Activated CD4-positive, alpha-beta T cell treated with anti-CD3 and anti-CD28 coated beads, Interleukin-2, amount 10 ng/mL, durations not matched to agents 7 days and 5 days (primary cell): ENCODE measurements around the gene ZSWIM6. TPM values are rescaled to one million over a fixed set of nuclear protein-coding genes. Genes with fewer than 3 reads are reported as not detected.

Source experiments
- CTCF ChIA-PET: fragments of 350-600 bp; sonication (Branson Sonifier 250); formaldehyde crosslinking; loops from one replicate; lab custom pipeline; 2021; ENCODE audit warnings: antibody characterized with exemption; lab: Charles Lee
- POLR2A ChIA-PET: fragments of 350-600 bp; sonication (Branson Sonifier 250); formaldehyde crosslinking; loops from one replicate; lab custom pipeline; 2021; ENCODE audit warnings: antibody characterized with exemption; lab: Charles Lee
- DNase-seq: peaks from one replicate; pipeline ENCODE4 v3.0.0-alpha.2; 2020
- H3K27ac Mint-ChIP-seq: one replicate; pipeline ENCODE4 v1.8.0; 2021; ENCODE audit warnings: mild to moderate bottlenecking, moderate library complexity, mixed read lengths
- H3K27me3 Mint-ChIP-seq: one replicate; pipeline ENCODE4 v1.8.0; 2021; ENCODE audit warnings: mixed read lengths
- H3K36me3 Mint-ChIP-seq: one replicate; pipeline ENCODE4 v1.8.0; 2021; ENCODE audit warnings: low read depth, mixed read lengths
- H3K4me1 Mint-ChIP-seq: one replicate; pipeline ENCODE4 v1.8.0; 2021; ENCODE audit warnings: mixed read lengths
- H3K4me3 Mint-ChIP-seq: one replicate; pipeline ENCODE4 v1.8.0; 2021; ENCODE audit warnings: mild to moderate bottlenecking, moderate library complexity, mixed read lengths
- H3K9me3 Mint-ChIP-seq: one replicate; pipeline ENCODE4 v1.8.0; 2021; ENCODE audit warnings: mixed read lengths
- total RNA-seq, 2 experiments: library from RNA; stranded (reverse); gene quantifications; one replicate each; pipeline ENCODE4 v1.2.3, GENCODE V29; 2021

The ZSWIM6 gene
- total RNA-seq, 2 experiments from 2014 or later: 3.8 to 4.3 TPM

GRCh38 chr5:61311056-61311610, 20.9 kb upstream of the ZSWIM6 start:
- Mint-ChIP-seq H3K27ac (no peak overlapping the region), H3K4me1 (peaks cover 13% of the 10 kb centered on the region), H3K4me3 (no peak overlapping the region), H3K27me3 (peaks cover 15% of the 10 kb centered on the region), H3K9me3 (no peaks in the 10 kb centered on the region), H3K36me3 (no peaks in the 10 kb centered on the region)
- no peak for DNase-seq
- CTCF ChIA-PET: interaction anchor here (1.2 to 1.6 kb wide), 3 partner anchors 9 to 20 kb away, joined by 3 to 6 read pairs (median 3); no protein-coding TSS in a partner anchor
- POLR2A ChIA-PET: no interaction called here

GRCh38 chr5:61311836-61312808, 19.9 kb upstream of the ZSWIM6 start:
- POLR2A ChIA-PET: no interaction called here
- no peaks in the 10 kb centered on the region for H3K9me3 Mint-ChIP-seq

GRCh38 chr5:61313960-61314681, 17.9 kb upstream of the ZSWIM6 start:
- ChIA-PET CTCF (interaction anchor here (1.0 to 1.2 kb wide), 3 partner anchors 11 to 345 kb away, joined by 3 read pairs; no protein-coding TSS in a partner anchor), POLR2A (no interaction called here)
- no peak overlapping the region for H3K27ac Mint-ChIP-seq
- no peaks in the 10 kb centered on the region for H3K9me3 Mint-ChIP-seq
- H3K4me3 Mint-ChIP-seq: no peak overlapping the region
- H3K27me3 Mint-ChIP-seq: peaks cover 15% of the 10 kb centered on the region
- DNase-seq: no peak
- peaks cover 2% of the 10 kb centered on the region for H3K4me1 Mint-ChIP-seq
- no peaks in the 10 kb centered on the region for H3K36me3 Mint-ChIP-seq

More at GRCh38 chr5:61311836-61312808, 19.9 kb upstream of the ZSWIM6 start:
- no peak overlapping the region for H3K4me3 Mint-ChIP-seq
- no peak overlapping the region for H3K27ac Mint-ChIP-seq
- CTCF ChIA-PET: interaction anchor here (1.2 to 1.7 kb wide), 4 partner anchors 8 to 19 kb away, joined by 3 to 8 read pairs (median 4); no protein-coding TSS in a partner anchor
- no peaks in the 10 kb centered on the region for H3K36me3 Mint-ChIP-seq
- peaks cover 5% of the 10 kb centered on the region for H3K4me1 Mint-ChIP-seq
- peaks cover 15% of the 10 kb centered on the region for H3K27me3 Mint-ChIP-seq
- DNase-seq: no peak

- Mint-ChIP-seq H3K27ac (no peak overlapping the region), H3K9me3 (no peaks in the 10 kb centered on the region), H3K4me1 (peaks cover 8% of the 10 kb centered on the region), H3K36me3 (no peaks in the 10 kb centered on the region), H3K27me3 (peaks cover 15% of the 10 kb centered on the region), H3K4me3 (no peak overlapping the region)
- DNase-seq: no peak
- POLR2A ChIA-PET: no interaction called here
- CTCF ChIA-PET: interaction anchor here (1.4 kb wide), 1 partner anchor 10 kb away, joined by 6 read pairs; no protein-coding TSS in a partner anchor
These were observed 13.7 kb upstream of the ZSWIM6 start for GRCh38 chr5:61318376-61318775.

- H3K27me3 Mint-ChIP-seq: peaks cover 11% of the 10 kb centered on the region
These were observed 12.5 kb upstream of the ZSWIM6 start for GRCh38 chr5:61319388-61320146.

GRCh38 chr5:61320860-61321259, 11.2 kb upstream of the ZSWIM6 start:
- H3K27me3 Mint-ChIP-seq: peaks cover 4% of the 10 kb centered on the region
- H3K4me3 Mint-ChIP-seq: no peak overlapping the region
- H3K36me3 Mint-ChIP-seq: no peaks in the 10 kb centered on the region
- no peak overlapping the region for H3K27ac Mint-ChIP-seq
- CTCF ChIA-PET: interaction anchor here (0.5 to 2.2 kb wide), 4 partner anchors 9 to 1372 kb away, joined by 3 to 10 read pairs (median 3); partner anchors contain the start of gene ZSWIM6
- H3K9me3 Mint-ChIP-seq: no peaks in the 10 kb centered on the region
- no peak for DNase-seq
- POLR2A ChIA-PET: no interaction called here
- peaks cover 10% of the 10 kb centered on the region for H3K4me1 Mint-ChIP-seq

More at GRCh38 chr5:61319388-61320146, 12.5 kb upstream of the ZSWIM6 start:
- CTCF ChIA-PET: interaction anchor here (0.6 to 1.4 kb wide), 3 partner anchors 11 to 13 kb away, joined by 3 to 6 read pairs (median 3); no protein-coding TSS in a partner anchor
- DNase-seq: no peak
- Mint-ChIP-seq H3K36me3 (no peaks in the 10 kb centered on the region), H3K27ac (no peak overlapping the region), H3K4me3 (no peak overlapping the region), H3K4me1 (peaks cover 10% of the 10 kb centered on the region), H3K9me3 (no peaks in the 10 kb centered on the region)
- POLR2A ChIA-PET: no interaction called here

- Mint-ChIP-seq H3K9me3 (no peaks in the 10 kb centered on the region), H3K4me1 (peaks cover 10% of the 10 kb centered on the region), H3K36me3 (no peaks in the 10 kb centered on the region), H3K4me3 (no peak overlapping the region), H3K27me3 (peaks cover 8% of the 10 kb centered on the region), H3K27ac (no peak overlapping the region)
- ChIA-PET POLR2A (no interaction called here), CTCF (interaction anchor here (0.8 to 2.2 kb wide), 3 partner anchors 10 to 376 kb away, joined by 3 to 10 read pairs (median 3); partner anchors contain the start of gene ZSWIM6)
- no peak for DNase-seq
These were observed 10.4 kb upstream of the ZSWIM6 start for GRCh38 chr5:61321669-61322068.

- Mint-ChIP-seq H3K4me1 (peaks cover 15% of the 10 kb centered on the region), H3K27me3 (peaks cover 16% of the 10 kb centered on the region), H3K4me3 (no peak overlapping the region), H3K27ac (no peak overlapping the region), H3K36me3 (no peaks in the 10 kb centered on the region), H3K9me3 (no peaks in the 10 kb centered on the region)
- POLR2A ChIA-PET: interaction anchor here (0.8 kb wide), 1 partner anchor 271 kb away, joined by 3 read pairs; no protein-coding TSS in a partner anchor
- no peak for DNase-seq
- CTCF ChIA-PET: interaction anchor here (1.2 to 2.2 kb wide), 2 partner anchors 8 to 47 kb away, joined by 3 to 10 read pairs; partner anchors contain the start of gene ZSWIM6
These were observed 9.0 kb upstream of the ZSWIM6 start for GRCh38 chr5:61322738-61323725.

GRCh38 chr5:61327760-61328753, 4.0 kb upstream of the ZSWIM6 start:
- DNase-seq: no peak
- ChIA-PET CTCF (no interaction called here), POLR2A (no interaction called here)
- Mint-ChIP-seq H3K27ac (no peak overlapping the region), H3K4me3 (no peak overlapping the region), H3K36me3 (no peaks in the 10 kb centered on the region), H3K9me3 (no peaks in the 10 kb centered on the region), H3K27me3 (peaks cover 41% of the 10 kb centered on the region), H3K4me1 (peaks cover 30% of the 10 kb centered on the region)
